Measurements from ENCODE around the gene PIRT.

DNA sequence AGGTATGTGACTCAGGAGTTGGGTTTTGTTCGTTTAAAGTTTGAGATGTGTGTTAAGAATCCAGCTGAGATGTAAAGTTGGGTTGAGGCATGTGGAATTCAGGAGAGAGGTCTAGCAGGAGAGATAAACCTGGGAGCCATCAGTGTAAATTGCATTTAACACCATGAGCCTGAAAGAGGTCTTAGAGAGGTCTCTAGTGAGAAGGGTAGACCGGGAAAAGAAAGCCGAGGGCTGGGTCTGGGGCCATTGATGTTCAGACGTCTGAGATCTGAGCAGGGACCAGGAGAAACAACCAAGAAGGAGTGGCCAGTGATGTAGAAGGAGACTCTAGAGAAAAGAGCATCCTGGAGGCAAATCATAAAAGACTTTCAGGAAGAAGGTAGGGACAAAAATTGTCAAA lies 44.1 kb upstream of the PIRT start:
- TF ChIP-seq CHD2 (IDR thresholded peaks at IDR 0.05; ENCODE audit: low read length) = no peak
- TF ChIP-seq, protein P1, sequence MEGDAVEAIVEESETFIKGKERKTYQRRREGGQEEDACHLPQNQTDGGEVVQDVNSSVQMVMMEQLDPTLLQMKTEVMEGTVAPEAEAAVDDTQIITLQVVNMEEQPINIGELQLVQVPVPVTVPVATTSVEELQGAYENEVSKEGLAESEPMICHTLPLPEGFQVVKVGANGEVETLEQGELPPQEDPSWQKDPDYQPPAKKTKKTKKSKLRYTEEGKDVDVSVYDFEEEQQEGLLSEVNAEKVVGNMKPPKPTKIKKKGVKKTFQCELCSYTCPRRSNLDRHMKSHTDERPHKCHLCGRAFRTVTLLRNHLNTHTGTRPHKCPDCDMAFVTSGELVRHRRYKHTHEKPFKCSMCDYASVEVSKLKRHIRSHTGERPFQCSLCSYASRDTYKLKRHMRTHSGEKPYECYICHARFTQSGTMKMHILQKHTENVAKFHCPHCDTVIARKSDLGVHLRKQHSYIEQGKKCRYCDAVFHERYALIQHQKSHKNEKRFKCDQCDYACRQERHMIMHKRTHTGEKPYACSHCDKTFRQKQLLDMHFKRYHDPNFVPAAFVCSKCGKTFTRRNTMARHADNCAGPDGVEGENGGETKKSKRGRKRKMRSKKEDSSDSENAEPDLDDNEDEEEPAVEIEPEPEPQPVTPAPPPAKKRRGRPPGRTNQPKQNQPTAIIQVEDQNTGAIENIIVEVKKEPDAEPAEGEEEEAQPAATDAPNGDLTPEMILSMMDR (IDR thresholded peaks at IDR 0.05; ENCODE audit: control extremely low read depth in 1 of 3, insufficient read depth in 1 of 3, low read depth in 1 of 3, low read length in 3 of 3) = no peak
- TF ChIP-seq POLR2A (IDR thresholded peaks at IDR 0.05; ENCODE audit: control extremely low read depth in 1 of 2, low read depth in 2 of 2, low read length in 2 of 2) = no peak
- TF ChIP-seq POLR2AphosphoS5 (IDR thresholded peaks at IDR 0.05; ENCODE audit: low read depth, low read length) = no peak
- TF ChIP-seq HDAC2 (IDR thresholded peaks at IDR 0.05; ENCODE audit: borderline replicate concordance in 1 of 2, low read depth in 2 of 2, low read length in 2 of 2) = no peak
- TF ChIP-seq SIX5 (IDR thresholded peaks at IDR 0.05; ENCODE audit: low read depth, low read length) = no peak
- TF ChIP-seq CREB1 (IDR thresholded peaks at IDR 0.05) = no peak
- TF ChIP-seq EP300 (IDR thresholded peaks at IDR 0.05; ENCODE audit: borderline replicate concordance in 1 of 2, low read depth in 2 of 2, low read length in 2 of 2) = no peak
- no peak for TF ChIP-seq HDAC6 (IDR thresholded peaks at IDR 0.05; ENCODE audit: low read depth, low read length)
- TF ChIP-seq NRF1 (IDR thresholded peaks at IDR 0.05; ENCODE audit: low read depth, low read length) = no peak
- no peak for TF ChIP-seq TAF1 (IDR thresholded peaks at IDR 0.05; ENCODE audit: low read depth, low read length)
- TF ChIP-seq EZH2 (IDR thresholded peaks at IDR 0.05; ENCODE audit: low read depth, low read length, severe bottlenecking) = no peak
- TF ChIP-seq SUZ12 (IDR thresholded peaks at IDR 0.05; ENCODE audit: low read length) = no peak
- no peak for TF ChIP-seq SP1 (IDR thresholded peaks at IDR 0.05; ENCODE audit: low read depth, low read length)

All from H1 (cell line).